SJSA1 (cell line): ENCODE results near the gene KIF1A. TPM values are rescaled to one million over a fixed set of nuclear protein-coding genes. Genes with fewer than 3 reads are reported as not detected.

ENCODE experiments used
- DNase-seq, 2 experiments: peaks; one replicate each; pipeline ENCODE4 v3.0.0-alpha.2; 2015 to 2020; ENCODE audit warnings: low spot score in 2 of 2, low read depth in 1 of 2
- H3K27ac ChIP-seq: fragments of 250-450 bp; sonication (Bioruptor Pico); 2 replicates; pipeline ENCODE4 v1.5.1; 2020; ENCODE audit warnings: mild to moderate bottlenecking, moderate library complexity
- H3K27me3 ChIP-seq: fragments of 250-450 bp; sonication (Bioruptor Pico); replicated peaks from 2 replicates; pipeline ENCODE4 v1.5.1; 2020; ENCODE audit warnings: mild to moderate bottlenecking, moderate library complexity
- H3K36me3 ChIP-seq: fragments of 250-450 bp; sonication (Bioruptor Pico); 2 replicates; pipeline ENCODE4 v1.5.1; 2020; ENCODE audit warnings: mild to moderate bottlenecking
- H3K4me1 ChIP-seq: fragments of 250-450 bp; sonication (Bioruptor Pico); replicated peaks from 2 replicates; pipeline ENCODE4 v1.6.1; 2021; ENCODE audit warnings: mild to moderate bottlenecking
- H3K4me3 ChIP-seq: fragments of 250-450 bp; sonication (Bioruptor Pico); 2 replicates; pipeline ENCODE4 v1.5.1; 2020; ENCODE audit warnings: mild to moderate bottlenecking
- H3K9me3 ChIP-seq: fragments of 250-450 bp; sonication (Bioruptor Pico); replicated peaks from 2 replicates; pipeline ENCODE4 v1.5.1; 2020; ENCODE audit warnings: mild to moderate bottlenecking
- total RNA-seq: library from RNA; depleted of rRNA; stranded (reverse); fragments of >200 nt; shearing (Covaris generic); gene quantifications from 2 replicates; pipeline ENCODE4 v1.2.3, GENCODE V29; 2014

The KIF1A gene
- total RNA-seq, 1 experiment from 2014 or later = not detected

DNA sequence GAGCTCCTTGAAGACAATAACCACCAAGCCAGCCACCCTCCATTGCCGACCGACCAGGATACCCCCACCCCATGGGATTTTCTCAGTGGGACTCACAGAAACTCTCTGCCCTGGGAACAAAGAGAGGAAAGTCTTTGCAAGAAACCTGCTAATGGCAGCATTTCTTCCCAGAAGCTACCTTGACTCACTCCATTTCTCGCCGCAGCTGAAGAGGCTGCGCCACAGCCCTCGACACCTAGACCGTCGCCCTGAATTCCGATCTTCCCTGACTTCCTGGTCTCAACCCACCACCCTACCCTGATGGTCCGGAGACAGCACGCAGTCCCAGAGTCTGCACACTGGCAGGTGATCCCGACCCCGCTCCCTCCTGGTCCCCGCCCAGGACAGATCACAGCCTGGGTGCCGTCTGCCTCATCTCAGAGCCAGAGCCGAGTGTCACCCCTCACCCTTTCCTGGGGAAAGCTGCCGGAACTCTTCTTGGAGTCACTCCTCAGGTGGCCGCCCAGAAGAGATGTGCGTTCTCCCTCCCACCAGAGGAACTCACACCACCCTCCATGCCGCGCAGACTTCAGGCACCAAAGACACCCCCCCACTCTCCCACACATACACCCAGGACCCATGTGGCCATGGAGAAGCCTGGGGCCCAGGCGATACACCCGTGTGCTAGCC is 103.8 kb downstream of the KIF1A start:
- Histone ChIP-seq H3K4me1 (no peaks in the 10 kb centered on the region), H3K36me3 (no peaks in the 10 kb centered on the region), H3K4me3 (no peak overlapping the region), H3K27ac (no peak overlapping the region), H3K27me3 (peaks cover 55% of the 10 kb centered on the region), H3K9me3 (no peaks in the 10 kb centered on the region)
- DNase-seq = no peak

DNA sequence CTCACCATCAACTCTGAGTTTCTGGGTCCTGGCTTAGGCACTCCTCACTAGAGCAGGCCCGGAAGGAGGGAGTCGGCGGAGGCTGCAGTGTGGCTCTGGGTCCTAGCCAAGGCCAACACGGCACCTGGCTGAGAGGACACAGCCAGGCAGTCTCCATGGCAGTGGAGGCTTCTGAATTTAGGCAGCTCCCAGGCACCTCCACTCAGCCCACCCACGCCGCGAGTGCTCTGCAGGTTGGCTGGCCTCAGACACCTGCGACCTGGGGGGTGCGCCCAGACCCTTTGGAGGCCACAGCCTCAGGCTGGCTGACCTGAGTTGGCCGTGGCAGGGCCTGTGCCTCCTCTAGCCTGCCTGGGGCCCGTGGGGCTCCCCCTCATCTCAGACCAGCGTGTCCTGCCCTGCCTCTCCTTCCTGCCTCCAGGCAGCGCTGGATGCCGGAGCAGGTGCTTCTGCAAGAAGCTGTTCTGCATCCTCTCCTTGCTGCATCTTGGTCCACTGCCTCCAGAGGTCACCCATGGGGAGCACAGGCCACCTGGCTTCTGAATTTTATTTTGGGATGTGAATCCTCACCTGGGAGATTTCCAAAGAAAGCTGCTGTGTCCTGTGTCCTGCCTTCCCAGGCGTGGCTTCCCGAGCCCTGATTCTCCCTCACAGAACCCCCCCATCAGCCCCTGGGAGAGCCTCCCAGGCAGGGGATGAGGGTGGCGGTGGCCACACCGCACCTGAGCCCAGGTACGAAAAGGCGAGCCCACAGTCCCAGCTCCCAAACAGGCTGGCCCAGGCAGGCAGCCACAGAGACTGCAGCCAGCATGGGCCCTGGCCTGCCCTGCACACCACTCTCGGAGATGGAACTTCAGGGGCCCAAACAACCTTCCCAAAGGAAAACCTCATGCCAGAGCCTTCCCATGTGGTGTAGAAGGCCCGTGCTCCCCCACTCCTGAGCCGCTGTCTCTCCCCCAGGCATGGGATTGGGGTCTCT is 105.0 kb downstream of the KIF1A start:
- Histone ChIP-seq H3K4me3 (no peak overlapping the region), H3K9me3 (no peaks in the 10 kb centered on the region), H3K36me3 (no peaks in the 10 kb centered on the region), H3K27ac (no peak overlapping the region), H3K4me1 (no peaks in the 10 kb centered on the region), H3K27me3 (peaks cover 59% of the 10 kb centered on the region)
- no peak for DNase-seq

- no peak overlapping the region for H3K27ac ChIP-seq
Observed at GRCh38 chr2:240713928-240714746, 105.9 kb downstream of the KIF1A start.

DNA sequence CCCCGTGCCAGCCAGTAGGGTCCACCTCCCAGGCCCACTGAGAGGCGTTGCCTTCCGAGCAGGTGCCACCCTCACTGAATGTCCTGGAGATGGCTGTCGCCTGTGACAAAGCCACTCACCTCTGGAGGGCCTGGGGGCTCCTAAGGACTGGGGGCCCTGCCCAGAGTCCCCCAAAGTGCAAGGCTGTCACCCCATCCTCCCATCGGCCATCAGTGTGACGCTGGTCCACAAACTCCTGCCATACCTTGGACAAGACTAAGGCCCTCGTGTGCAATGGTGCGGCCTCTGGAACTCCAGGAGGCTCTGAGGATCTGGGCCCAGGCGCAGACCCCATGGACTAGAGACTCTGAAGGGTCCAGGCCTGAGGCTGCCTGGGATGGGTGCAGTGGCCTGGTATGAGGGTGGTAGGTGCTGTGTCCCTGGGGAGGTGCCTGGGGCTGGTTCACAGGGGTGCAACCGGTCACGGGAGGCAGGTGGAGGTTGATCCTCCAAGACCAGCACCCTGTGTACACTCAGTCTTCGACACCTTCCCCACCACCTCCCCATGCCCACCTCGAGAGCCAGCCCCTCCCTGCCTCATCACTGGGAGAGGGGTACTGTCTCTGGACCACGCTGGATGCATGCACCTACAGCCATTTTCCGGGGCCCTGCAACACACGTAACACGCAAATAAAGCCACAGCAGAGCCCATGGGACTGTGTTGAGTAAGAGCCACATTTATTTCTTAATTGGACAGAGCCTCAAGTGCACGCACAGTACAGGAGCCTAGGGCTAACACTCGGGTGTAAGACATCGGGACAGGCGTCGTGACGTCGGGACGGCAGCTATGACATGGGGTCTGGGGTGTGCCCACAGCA is 106.7 kb downstream of the KIF1A start:
- no peaks in the 10 kb centered on the region for H3K9me3 ChIP-seq
- no peak overlapping the region for H3K27ac ChIP-seq
- no peaks in the 10 kb centered on the region for H3K36me3 ChIP-seq
- no peaks in the 10 kb centered on the region for H3K4me1 ChIP-seq
- peaks cover 69% of the 10 kb centered on the region for H3K27me3 ChIP-seq
- H3K4me3 ChIP-seq = no peak overlapping the region
- no peak for DNase-seq

More at GRCh38 chr2:240713928-240714746, 105.9 kb downstream of the KIF1A start:
- Histone ChIP-seq H3K9me3 (no peaks in the 10 kb centered on the region), H3K4me3 (no peak overlapping the region), H3K36me3 (no peaks in the 10 kb centered on the region), H3K4me1 (no peaks in the 10 kb centered on the region), H3K27me3 (peaks cover 64% of the 10 kb centered on the region)
- no peak for DNase-seq

GRCh38 chr2:240712121-240712520 is 107.9 kb downstream of the KIF1A start:
- Histone ChIP-seq H3K27me3 (peaks cover 71% of the 10 kb centered on the region), H3K4me1 (no peaks in the 10 kb centered on the region), H3K36me3 (no peaks in the 10 kb centered on the region), H3K27ac (no peak overlapping the region), H3K4me3 (no peak overlapping the region), H3K9me3 (no peaks in the 10 kb centered on the region)
- DNase-seq = no peak

- H3K27ac ChIP-seq = no peak overlapping the region
- H3K4me1 ChIP-seq = no peaks in the 10 kb centered on the region
- DNase-seq = no peak
- H3K27me3 ChIP-seq = peaks cover 71% of the 10 kb centered on the region
- no peaks in the 10 kb centered on the region for H3K9me3 ChIP-seq
- H3K4me3 ChIP-seq = no peak overlapping the region
- no peaks in the 10 kb centered on the region for H3K36me3 ChIP-seq
Observed at GRCh38 chr2:240711701-240712100, 108.3 kb downstream of the KIF1A start.

GRCh38 chr2:240711296-240711695 is 108.7 kb downstream of the KIF1A start:
- no peak overlapping the region for H3K27ac ChIP-seq
- peaks cover 71% of the 10 kb centered on the region for H3K27me3 ChIP-seq

GRCh38 chr2:240708457-240708856 is 111.6 kb downstream of the KIF1A start:
- Histone ChIP-seq H3K27me3 (peaks cover 73% of the 10 kb centered on the region), H3K27ac (no peak overlapping the region), H3K4me3 (no peak overlapping the region), H3K9me3 (no peaks in the 10 kb centered on the region), H3K36me3 (no peaks in the 10 kb centered on the region), H3K4me1 (no peaks in the 10 kb centered on the region)
- no peak for DNase-seq

More at GRCh38 chr2:240711296-240711695, 108.7 kb downstream of the KIF1A start:
- H3K9me3 ChIP-seq = no peaks in the 10 kb centered on the region
- H3K4me3 ChIP-seq = no peak overlapping the region
- no peaks in the 10 kb centered on the region for H3K36me3 ChIP-seq
- H3K4me1 ChIP-seq = no peaks in the 10 kb centered on the region
- no peak for DNase-seq

DNA sequence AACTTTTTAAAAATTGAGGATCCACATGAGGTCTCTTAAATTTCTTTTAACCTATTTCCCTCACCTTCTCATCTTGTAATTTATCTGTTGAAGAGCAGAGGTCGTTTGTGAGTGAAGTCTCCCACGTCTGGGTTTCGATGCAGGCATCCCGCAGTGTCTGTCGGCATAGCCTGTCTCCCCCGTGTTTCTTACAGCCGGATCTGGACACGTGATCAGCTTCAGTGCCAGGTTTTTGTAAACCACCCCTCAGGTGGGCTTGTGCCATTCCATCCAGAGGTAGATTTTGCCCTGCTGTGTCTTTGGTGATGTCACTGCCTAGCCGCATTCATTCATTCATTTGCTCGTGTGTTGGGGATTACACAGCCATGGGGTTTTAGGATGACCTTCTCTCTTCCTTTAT is 112.2 kb downstream of the KIF1A start:
- no peaks in the 10 kb centered on the region for H3K36me3 ChIP-seq
- no peak for DNase-seq
- H3K4me3 ChIP-seq = no peak overlapping the region
- H3K4me1 ChIP-seq = no peaks in the 10 kb centered on the region
- no peaks in the 10 kb centered on the region for H3K9me3 ChIP-seq
- no peak overlapping the region for H3K27ac ChIP-seq
- peaks cover 73% of the 10 kb centered on the region for H3K27me3 ChIP-seq

DNA sequence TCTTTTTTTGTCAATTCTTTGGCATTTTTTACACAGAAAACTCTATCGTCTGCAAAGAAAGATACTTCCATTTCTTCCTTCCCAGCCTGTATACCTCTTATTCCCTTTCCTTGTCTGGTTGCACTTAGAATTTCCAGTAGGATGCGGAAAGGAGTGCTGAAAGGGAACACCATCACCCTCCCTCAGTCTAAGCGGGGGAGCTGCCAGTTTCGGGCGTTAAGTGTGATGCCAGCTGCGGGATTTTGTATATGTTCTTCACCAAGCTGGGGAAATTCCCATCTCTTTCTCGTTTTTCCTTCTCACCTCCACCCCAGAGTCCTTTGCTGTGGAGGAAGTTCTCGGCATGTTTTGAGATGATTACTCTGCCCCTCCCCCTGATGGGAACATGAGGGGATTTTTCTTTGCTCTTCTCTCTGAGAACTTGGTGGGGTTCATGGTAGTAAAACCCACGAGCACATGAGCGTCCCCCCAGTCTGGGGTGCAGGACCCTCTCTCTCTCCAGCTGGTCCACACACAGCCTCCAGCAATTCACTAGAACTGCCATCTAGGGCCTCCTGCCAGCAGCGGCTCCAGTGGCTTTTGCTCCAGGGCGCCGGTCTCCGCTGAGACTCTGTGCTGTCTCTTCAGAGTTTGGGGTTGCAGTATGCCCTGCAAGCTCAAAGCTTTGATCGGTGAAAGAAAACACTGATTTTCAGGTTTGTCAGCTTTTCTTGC is 112.8 kb downstream of the KIF1A start:
- H3K4me3 ChIP-seq = no peak overlapping the region
- peaks cover 73% of the 10 kb centered on the region for H3K27me3 ChIP-seq
- no peaks in the 10 kb centered on the region for H3K36me3 ChIP-seq
- DNase-seq = no peak
- no peaks in the 10 kb centered on the region for H3K9me3 ChIP-seq
- no peaks in the 10 kb centered on the region for H3K4me1 ChIP-seq
- H3K27ac ChIP-seq = no peak overlapping the region

DNA sequence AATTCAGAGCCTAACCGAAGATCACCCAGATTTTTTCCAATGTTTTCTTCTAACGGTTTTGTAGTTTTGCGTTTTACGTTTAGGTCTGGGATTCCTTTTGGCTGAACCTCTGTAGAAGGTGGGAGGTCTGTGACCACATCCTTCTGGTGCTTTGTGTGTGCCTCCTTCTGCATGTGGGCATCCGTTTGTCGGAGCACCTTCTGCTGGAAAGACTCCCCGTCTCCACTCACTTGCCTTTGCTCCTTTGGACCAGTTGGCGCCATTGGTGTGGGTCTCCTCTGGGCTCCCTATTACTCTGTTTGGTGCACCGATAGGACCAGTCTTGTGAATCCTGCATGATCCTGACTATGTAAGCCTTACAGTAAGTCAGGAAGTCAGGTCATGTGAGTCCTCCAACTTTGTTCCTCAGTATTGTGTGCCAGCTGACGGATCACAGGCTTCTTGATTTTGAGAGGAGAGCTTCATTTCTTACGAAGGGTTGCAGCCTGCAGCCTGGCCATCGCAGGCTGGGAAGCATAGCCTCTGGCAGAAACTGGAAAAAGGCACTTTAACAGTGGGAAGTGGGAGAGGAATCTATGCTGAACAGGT is 114.7 kb downstream of the KIF1A start:
- no peaks in the 10 kb centered on the region for H3K9me3 ChIP-seq
- peaks cover 70% of the 10 kb centered on the region for H3K27me3 ChIP-seq
- H3K27ac ChIP-seq = no peak overlapping the region
- H3K4me3 ChIP-seq = no peak overlapping the region
- no peaks in the 10 kb centered on the region for H3K4me1 ChIP-seq
- no peaks in the 10 kb centered on the region for H3K36me3 ChIP-seq
- DNase-seq = no peak

GRCh38 chr2:240704651-240705050 is 115.4 kb downstream of the KIF1A start:
- Histone ChIP-seq H3K27ac (no peak overlapping the region), H3K4me1 (no peaks in the 10 kb centered on the region), H3K27me3 (peaks cover 68% of the 10 kb centered on the region), H3K4me3 (no peak overlapping the region), H3K9me3 (no peaks in the 10 kb centered on the region), H3K36me3 (no peaks in the 10 kb centered on the region)
- no peak for DNase-seq
